Activated CD8-positive, alpha-beta memory T cell treated with anti-CD3 and anti-CD28 coated beads, Interleukin-2, amount 50 U/mL, for 24 hours (primary cell): ENCODE measurements around the gene SH3RF2.
"Not testable (repeated sequence)": the region's sequence is repeated elsewhere in the genome, so short reads cannot be mapped to it uniquely, and the experiment has no call there.

Experiments
- DNase-seq: peaks from one replicate; pipeline ENCODE4 v3.0.0-alpha.2; 2020; ENCODE audit errors: extremely low read depth

Gene SH3RF2

DNA sequence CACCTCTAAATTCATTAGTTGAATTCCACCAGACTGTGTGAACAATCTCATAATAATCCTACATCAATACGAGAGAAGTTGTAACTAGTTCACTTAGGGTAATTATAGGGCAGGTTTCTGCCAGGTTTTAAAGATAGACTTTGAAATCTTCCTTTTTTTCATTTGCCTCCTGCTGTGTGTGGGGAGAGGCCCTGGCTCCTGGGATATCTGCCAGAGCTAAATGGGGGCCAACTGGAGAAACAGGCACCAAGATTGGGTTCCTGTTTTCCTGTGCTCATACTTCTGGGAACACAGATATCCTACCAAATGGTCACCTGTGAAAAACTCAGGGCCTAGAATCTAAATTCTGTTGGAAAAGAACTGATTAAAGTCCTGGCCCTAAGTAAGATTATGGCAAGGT, 42.3 kb downstream of the SH3RF2 start:
- no peak for DNase-seq

DNA sequence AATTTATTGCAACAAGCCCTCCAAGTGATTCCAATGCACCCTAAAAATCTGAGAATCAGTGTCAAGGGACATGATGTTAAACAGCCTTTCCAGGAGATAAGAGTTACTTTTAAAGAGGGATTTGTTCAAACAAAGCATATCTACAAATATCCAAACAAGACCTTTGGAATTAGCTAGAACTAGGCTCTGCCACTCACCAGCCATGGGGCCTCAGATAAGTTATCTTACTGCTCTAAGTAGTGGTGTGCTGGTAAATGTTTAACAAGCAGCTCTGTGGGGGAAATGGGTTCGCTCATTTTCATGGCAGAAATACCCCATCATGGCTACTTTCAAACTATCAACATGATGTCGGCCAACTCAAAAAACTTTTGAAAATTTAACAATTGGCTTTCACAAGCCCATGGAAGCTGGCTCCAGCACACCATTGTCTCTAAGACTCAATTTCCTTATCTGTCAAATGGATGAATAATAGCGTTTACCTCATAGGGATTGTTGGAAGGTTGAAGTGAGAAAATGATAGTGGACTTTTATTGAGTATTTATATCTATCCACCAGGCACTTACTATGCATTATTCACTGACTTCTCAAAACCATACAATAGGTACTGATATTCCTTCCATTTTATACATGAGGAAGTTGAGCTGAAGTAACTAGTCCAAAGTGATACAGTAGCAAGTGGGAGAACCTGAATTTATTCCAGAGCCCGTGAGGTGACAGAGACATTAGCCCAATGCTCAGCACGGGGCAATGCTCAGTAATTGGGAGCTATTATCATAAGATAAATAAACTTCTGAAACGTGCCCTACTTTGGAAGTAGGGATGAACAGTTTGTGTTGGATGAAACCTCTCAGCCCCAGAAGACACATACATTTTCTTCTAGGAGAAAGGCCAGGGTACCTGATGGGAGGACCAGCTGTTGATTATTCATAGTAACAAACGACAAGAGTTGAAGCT, 43.2 kb downstream of the SH3RF2 start:
- no peak for DNase-seq

DNA sequence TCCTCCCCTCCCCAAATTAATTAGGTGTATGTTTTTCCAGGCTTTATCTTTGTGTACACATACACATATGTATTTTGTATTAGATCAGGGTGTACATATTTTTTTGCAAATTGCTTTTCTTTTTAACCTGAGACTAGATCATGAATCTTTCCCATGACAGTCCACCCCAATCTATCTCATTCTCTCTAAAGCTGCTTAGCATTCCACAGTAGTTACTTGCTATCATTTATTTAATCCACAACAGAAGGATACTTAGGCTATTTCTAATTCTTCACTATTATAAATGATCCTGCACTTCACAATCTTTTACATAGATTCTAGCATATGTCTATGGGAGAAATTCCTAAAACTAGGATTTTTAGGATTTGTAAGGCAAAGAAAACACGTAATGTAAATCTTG, 43.9 kb downstream of the SH3RF2 start:
- DNase-seq, result no peak

DNA sequence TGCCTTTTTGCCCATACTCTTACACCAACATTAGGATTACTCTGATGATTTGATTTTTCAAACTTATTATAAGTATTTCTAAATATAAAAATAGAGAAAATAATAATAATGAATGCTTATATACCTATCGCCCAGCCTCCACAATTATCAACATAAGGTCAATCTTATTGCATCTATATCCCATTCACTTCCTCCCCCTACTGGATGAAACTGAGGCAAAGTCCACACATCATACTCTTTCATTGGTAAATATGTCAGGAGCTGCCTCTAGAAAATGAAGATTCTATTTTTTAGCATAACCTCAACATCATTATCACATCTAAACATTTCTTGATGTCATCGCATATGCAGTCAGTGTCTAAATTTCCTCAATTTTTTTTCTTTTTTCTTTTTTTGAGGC, 44.3 kb downstream of the SH3RF2 start:
- DNase-seq, result no peak

DNA sequence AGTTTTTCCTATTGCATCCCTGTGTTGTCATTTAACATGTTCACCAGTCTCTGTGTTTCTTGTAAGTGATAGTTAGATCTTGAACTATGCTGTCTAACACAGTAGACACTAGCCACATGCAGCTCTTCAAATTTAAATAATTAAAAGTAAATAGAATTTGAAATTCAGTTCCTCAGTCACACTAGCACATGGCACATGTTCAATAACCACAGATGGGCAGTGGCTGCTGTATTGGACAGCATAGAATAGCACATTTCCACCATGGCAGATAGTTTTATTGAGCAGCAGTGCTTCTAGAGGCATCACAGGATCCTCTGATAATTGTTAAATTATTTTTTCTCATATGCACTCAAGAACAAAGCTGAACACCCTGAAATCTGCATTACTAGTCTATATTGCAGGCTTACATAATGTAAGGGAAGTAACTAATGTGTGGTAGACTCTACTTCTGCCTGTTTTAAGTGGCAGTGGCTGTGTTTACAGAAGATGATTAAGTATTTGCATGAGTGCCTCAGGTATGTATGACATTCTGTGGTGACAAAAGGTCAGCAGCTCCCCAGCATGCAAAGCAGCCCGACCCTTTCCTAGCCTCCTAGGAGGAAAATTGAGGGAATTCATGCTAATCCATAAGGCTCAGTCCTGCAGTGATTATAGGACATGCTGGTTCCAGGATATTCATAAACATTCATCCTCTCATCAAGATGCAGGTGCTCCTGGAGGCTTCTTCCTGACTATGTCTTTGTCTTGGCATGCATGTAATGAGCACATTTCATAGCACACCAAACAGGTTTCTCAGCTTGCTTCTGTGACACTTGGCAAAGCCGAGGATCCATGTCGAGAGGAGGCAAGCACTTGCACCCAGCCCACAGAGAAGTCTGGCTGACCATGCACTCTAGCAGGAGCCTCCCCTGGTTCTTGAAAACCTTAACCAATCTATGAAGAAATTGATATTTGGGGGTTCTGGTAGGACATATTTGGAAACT, 45.5 kb downstream of the SH3RF2 start:
- no peak for DNase-seq

DNA sequence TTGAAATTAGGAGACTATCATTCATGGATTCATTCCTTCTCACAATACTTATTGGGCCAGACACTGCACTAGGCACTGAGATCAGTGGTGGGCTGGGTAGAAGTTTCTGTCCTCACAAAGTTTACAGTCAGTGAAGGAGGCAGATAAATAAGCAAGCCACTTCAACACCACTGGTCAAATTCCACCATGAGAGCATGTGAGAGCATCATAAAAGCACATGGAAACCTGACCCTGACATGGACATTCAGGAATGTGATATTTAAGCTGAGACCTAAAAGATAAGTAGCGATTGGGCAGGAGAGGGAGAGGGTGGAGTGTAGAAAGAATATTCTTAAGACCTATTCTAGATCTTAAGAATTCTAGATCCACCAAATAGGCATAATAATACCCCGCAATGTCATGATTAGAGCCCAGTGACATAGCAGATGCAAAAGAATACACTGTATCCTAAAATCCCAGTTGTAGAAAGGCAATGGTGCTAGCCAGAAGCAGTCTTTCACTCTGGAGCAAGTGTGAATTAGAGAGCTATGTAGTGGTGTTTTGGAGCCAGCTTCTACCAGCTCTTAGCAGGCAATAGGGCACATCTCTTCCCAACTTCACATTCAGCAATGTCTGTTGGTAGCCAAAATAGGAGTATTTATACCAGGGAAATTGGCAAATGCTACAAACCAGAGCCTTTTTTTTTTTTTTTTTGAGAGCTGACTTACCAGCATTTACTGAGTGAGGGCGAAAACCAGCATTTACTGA, 46.4 kb downstream of the SH3RF2 start:
- no peak for DNase-seq

DNA sequence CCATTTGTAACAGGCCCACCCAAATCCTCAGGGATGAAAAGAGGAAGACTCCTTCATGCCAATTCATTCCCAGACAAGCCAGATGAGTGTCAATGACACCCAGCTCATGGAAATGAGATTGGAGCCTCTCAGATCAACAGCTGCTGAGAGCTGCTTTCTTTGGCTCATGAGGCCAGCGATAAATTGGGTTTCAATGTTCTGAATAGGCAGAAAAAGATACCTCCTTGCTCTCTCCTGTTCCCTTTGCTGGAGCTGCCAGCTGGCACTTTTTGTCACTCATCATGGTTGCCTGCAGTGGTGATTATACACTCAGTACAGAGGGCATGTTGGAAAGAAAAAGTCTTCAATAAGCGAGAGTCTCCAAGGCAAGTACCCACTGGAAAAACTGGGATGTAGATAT, 47.1 kb downstream of the SH3RF2 start:
- DNase-seq, result no peak

DNA sequence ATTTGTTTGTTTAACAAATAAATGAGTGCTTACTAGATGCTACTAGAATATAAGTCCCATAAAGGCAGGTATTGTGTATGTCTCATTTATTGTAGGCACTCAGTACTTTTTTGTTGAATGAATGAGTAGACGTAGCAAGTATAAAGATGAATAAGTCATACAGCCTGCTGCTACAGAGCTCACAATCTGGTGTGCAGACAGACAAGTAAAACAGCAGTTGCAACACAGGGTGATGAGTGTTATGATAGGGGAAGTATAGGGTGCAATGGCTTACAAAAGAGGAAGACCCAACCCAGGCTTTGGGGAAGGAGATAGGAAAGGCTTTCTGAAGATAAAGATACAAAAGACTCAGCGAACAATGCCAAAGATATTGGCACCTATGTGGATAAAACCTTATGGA, 47.7 kb downstream of the SH3RF2 start:
- no peak for DNase-seq

DNA sequence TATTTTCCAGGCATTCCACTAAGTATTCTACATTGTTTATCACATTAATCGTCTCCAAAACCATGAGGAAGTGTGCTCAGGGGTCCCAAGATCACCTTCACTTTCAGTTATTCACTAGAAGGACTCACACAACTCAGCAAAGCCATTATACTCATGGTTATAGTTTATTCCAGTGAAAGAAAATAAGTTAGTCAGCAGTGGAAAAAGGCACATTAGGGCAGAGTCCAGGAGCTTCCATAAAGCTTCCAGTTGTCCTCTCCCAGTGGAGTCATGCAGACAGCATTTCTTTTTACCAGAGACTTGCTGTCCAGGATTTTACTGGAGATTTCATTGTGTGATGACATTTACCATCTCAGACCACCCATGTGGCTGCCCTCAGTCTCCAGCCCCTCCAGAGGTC, 51.5 kb downstream of the SH3RF2 start:
- DNase-seq, result no peak

DNA sequence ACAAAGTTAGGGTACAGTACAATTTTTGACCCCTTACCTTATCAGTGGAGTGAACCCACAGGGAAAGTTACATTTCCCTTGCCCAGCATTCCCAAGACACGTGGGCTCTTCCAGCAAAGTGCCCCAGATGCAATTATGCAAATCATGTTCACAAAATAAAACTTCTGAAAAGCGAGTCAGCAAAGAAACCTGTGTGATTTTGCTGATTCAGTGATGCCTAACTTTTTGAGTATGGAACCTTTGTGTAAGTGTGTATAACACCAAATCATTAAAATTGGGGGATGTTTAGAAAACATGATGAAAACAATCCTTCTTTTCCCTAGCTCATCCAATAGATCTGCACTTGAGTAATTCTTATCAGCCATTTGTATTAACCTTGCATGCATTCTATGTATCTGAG, 52.6 kb downstream of the SH3RF2 start:
- DNase-seq, result no peak

DNA sequence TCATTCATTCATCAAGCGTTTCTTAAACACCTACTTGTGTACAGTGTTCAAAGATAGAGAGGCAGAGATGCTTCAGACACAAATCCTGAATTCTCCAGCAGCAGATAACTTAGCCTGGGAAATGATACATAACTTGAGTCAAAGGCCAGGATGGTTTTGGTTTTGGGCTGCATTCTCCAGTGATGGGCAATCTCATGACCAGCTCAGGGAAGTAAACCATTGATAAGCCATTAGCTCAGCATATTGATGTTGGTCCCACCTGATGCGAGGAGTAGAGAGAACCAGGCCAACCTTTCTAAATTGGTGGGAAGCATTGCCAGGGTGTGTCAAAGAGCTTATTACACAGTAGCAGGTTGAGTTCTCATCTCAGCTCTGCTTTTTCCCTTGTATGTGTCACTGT, 53.0 kb downstream of the SH3RF2 start:
- DNase-seq, result no peak

DNA sequence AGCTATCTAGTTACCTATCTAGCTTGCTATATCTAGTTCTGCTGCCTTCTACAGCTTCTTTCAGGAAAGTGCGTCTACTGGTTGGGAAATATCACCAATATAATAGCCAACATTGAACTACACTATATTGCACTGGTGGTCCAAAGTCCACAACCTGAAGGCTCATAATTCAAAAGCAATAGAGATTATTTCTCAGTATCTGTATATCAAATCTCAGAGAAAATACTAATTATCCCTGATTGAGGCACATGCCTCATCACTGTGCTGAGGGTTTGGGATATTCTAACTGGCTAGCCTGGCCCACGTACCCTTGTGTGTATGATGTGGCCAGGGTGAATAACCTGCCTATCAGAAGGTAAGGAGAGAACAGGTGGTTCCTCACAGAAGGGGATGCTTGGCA, 53.8 kb downstream of the SH3RF2 start:
- DNase-seq, result no peak

DNA sequence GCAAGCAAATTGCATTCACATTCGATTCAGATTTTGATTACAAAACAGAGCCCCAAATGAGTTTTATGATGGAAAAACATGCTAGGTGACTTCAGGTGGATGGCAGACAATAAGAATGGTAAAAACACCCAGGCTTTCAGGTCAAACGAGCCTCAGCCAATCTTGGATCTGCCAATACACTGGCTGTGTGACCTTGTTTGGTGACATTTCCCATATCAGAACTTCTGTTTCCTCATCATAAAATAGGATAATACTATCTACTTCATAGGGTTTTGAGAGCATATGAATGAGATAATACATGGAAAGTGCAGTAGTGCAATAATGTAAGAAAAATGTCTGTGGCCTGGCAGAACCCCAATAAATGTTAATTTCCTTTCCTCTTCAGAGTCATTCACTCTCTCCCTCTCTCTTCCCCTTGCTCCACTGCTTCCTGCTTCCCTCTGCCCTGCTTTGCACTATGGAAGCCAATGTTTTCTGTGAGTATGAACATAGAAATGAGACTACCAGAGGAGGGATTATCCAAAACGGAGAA, 54.7 kb downstream of the SH3RF2 start:
- DNase-seq, result no peak

DNA sequence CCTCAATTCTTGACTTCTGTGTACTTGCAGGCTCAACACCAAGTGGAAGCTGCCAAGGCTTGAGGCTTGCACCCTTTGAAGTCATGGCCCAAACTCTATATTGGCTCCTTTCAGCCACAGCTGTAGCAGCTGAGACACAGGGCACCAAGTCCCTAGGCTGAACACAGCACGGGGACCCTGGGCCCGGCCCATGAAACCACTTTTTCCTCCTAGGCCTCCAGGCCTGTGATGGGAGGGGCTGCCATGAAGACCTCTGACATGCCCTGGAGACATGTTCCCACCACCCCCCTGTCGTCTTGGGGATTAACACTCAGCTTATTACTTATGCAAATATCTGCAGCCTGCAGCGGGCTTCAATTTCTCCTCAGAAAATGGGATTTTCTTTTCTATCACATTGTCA, 57.2 kb downstream of the SH3RF2 start:
- not testable (repeated sequence) for DNase-seq

DNA sequence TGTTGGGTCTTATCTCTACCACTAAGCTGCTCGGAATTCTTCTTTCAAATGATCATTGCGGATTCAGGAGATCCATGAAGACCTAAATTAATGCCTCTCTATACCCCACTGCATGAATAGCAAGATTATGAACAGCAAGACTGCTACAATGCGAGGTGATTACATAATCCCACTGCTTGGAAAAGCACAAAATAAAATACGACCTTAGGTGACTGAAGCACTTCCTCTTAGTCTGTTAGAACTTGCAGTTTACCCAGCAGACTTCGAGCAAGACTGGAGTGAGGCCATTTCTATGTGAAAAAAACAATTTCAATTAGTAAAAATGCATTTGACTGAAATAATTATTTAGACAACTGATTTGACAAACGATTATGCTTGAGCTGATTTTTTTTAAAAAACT, 59.8 kb downstream of the SH3RF2 start:
- DNase-seq, result no peak

DNA sequence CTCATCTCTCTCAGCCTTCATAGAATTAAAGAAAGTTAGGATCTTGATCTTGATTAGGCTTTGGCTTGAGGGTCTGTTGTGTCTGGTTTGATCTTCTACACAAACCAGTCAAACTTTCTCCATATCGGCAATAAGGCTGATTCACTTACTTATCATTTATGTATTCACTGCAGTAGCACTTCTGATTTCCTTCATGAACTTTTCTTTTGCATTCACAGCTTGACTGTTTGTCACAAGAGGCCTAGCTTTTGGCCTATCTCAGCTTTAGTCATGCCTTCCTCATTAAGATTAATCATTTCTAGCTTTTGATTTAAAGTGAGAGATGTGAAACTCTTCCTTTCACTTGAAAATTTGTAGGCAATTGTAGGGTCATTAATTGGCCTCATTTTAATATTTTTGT, 62.8 kb downstream of the SH3RF2 start:
- DNase-seq, result no peak

DNA sequence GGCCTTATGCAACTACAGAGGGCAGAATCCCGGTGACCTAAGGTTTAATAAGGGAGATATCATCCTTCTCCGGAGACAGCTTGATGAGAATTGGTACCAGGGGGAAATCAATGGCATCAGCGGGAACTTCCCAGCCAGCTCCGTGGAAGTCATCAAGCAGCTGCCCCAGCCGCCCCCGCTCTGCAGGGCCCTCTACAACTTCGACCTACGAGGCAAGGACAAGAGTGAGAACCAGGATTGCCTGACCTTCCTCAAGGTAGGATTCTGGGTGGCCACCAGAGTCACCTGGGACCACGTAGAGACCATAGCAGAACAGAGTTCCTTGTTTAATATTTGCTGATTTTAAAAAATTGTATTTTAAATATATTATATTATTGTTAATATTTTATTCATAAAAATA, 63.7 kb downstream of the SH3RF2 start:
- no peak for DNase-seq

DNA sequence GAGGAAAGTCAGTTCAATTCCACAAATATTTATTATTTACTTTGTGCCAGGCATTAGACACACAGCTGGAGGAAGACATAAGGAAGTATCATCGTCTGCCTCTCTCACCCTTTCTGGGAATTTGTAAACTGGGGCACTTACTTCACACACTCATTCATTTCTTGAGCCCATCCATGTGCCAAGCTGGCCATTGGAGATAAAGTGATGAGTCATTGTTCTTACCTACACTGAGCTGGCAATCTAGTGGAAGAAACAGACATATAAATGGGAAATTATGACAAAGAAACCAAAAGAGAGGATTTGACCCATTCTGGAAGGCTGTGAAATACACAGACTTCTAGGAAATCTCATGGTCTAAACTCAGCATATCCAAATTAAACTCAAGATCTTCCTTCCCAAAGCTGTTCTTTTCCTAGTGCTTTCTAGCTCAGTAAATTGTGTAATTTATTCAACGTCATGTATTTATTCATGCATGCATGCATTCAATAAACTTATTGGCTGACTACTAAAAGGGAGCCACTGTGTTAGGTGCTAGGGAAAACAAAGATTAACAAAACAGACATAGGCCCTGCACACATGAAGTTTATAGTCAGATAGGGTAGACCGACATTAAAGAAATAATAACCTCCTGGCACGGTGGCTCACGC, 65.3 kb downstream of the SH3RF2 start:
- DNase-seq, result no peak

DNA sequence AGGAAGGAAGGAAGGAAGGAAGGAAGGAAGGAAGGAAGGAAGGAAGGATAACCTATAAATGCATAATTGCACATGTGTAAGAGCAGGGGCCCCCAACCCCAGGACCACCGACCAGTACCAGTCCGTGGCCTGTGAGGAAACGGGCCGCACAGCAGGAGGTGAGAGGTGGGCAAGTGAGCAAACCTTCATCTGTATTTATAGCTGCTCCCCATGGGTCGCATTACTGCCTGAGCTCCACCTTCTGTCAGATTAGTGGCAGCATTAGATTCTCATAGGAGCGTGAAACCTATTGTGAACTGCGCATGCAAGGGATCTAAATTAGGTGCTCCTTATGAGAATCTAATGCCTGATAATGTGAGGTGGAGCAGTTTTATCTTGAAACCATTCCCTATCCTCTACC, 66.1 kb downstream of the SH3RF2 start:
- DNase-seq, result no peak

DNA sequence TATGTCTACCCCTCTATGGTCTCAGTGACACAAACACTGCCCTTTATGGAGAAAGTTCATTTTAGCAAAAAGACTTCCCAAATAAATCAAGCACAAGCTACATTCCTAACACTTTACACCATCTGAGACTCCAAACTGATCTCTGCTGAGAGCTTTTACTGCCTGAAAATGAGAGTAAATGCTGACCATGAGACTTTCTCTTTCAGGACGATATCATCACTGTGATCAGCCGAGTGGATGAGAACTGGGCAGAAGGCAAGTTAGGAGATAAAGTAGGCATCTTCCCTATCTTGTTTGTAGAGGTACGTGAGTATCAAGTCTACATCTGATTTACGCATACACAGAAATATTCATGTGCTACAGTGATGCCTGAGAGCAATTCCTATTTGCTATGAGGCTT, 67.5 kb downstream of the SH3RF2 start:
- DNase-seq, result no peak

DNA sequence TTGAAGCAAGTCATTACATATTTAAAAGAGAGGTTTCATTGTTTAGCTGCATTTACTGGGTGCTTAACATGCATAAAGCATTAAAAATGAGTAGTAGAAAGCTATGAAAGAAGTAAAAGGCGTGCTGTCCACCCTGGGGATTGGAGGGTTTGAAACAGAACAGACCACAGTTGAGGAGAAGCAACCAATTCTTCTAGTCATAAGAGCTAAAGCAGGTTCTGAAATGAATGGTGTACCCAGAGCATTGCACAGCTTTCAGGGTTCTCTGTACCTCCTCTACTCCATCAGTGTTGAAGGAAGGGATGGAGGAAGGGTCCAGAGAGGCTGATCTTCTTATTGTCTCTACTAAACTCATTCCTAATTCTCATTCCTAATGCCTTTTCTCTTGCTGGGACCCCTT, 68.9 kb downstream of the SH3RF2 start:
- no peak for DNase-seq
